PC-9 (cell line): ENCODE data around the gene NLRP1.

ENCODE experiments used
- EZH2 ChIP-seq: fragments of 200-600 bp; sonication (generic); IDR thresholded peaks from 2 replicates; pipeline ENCODE4 v1.8.0; 2017; ENCODE audit warnings: antibody characterized with exemption, low read depth
- TF ChIP-seq, protein P1 (sequence below): fragments of 200-600 bp; sonication (generic); conservative IDR thresholded peaks from 2 replicates; pipeline ENCODE4 v1.6.1; 2017; ENCODE audit warnings: mixed run types, antibody characterized with exemption, mild to moderate bottlenecking, moderate library complexity

DNA sequence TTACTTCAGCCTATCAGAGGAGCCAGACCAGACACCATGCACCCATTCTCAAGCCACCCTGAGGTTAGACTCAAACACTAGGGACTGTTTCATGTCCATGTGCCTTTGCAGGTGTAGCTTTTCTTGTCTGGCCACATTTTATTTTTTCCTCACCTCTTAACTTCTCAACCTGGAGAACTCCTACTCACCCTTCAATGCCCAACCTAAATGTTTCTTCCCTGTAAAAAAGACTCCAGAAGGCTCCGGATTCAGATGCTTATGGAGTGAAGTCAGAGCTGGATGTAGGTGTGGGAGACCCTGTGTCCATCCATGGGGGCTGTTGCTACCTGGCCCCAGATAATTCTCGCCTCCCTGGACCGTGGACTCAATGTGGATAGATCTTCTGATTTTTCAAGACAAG lies 44.0 kb upstream of the NLRP1 start:
- TF ChIP-seq, protein P1, sequence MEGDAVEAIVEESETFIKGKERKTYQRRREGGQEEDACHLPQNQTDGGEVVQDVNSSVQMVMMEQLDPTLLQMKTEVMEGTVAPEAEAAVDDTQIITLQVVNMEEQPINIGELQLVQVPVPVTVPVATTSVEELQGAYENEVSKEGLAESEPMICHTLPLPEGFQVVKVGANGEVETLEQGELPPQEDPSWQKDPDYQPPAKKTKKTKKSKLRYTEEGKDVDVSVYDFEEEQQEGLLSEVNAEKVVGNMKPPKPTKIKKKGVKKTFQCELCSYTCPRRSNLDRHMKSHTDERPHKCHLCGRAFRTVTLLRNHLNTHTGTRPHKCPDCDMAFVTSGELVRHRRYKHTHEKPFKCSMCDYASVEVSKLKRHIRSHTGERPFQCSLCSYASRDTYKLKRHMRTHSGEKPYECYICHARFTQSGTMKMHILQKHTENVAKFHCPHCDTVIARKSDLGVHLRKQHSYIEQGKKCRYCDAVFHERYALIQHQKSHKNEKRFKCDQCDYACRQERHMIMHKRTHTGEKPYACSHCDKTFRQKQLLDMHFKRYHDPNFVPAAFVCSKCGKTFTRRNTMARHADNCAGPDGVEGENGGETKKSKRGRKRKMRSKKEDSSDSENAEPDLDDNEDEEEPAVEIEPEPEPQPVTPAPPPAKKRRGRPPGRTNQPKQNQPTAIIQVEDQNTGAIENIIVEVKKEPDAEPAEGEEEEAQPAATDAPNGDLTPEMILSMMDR: no peak
- no peak for TF ChIP-seq EZH2
